GM12874 (cell line): Measurements from ENCODE around the gene PLTP.

Source experiments
- CTCF ChIP-seq: IDR thresholded peaks from 2 replicates; pipeline ENCODE4 v1.5.1; 2011; ENCODE audit warnings: low read depth, mild to moderate bottlenecking, control low read depth, low read length, moderate library complexity; ENCODE audit not compliant: insufficient read depth

PLTP gene

GRCh38 chr20:45893831-45894230, 18.1 kb downstream of the PLTP start:
- TF ChIP-seq CTCF: no peak

GRCh38 chr20:45892828-45893500, 19.0 kb downstream of the PLTP start:
- TF ChIP-seq CTCF: no peak

GRCh38 chr20:45892049-45892825, 19.7 kb downstream of the PLTP start:
- no peak for TF ChIP-seq CTCF

- no peak for TF ChIP-seq CTCF
Measured at GRCh38 chr20:45890985-45891983, 20.7 kb downstream of the PLTP start, which contains the start of the genes CTSA and NEURL2. CTSA (plus strand) TSS chr20:45891335; CDS start chr20:45891569, 234 bp downstream. NEURL2 (minus strand) TSS chr20:45891208; CDS start chr20:45890991, 217 bp downstream.

- peak; percentile 48; the same call in 1 of the 2 replicates for TF ChIP-seq CTCF
Measured at GRCh38 chr20:45890077-45890984, 21.6 kb downstream of the PLTP start.

- TF ChIP-seq CTCF: no peak
Measured at GRCh38 chr20:45888681-45889080, 23.3 kb downstream of the PLTP start.
